HepG2 (cell line): ENCODE data around the gene MAB21L4. TPM values are rescaled to one million over a fixed set of nuclear protein-coding genes. Genes with fewer than 3 reads are reported as not detected.

Experiments used
- DRAP1 ChIP-seq: IDR thresholded peaks from 2 replicates; pipeline ENCODE4 v1.6.1; 2016; ENCODE audit warnings: missing genetic modification reagents, missing compliant biosample characterization
- HDAC2 ChIP-seq: sonication (generic); formaldehyde crosslinking; IDR thresholded peaks from 2 replicates; pipeline ENCODE4 v1.4.0; 2020; ENCODE audit warnings: missing genetic modification reagents
- HNF1B ChIP-seq: sonication (generic); formaldehyde crosslinking; IDR thresholded peaks from 2 replicates; pipeline ENCODE4 v1.5.1; 2020; ENCODE audit warnings: mild to moderate bottlenecking, moderate library complexity, missing genetic modification reagents
- MIER3 ChIP-seq: IDR thresholded peaks from 2 replicates; pipeline ENCODE4 v1.6.1; 2016; ENCODE audit warnings: missing compliant biosample characterization, borderline replicate concordance
- PAXIP1 ChIP-seq: sonication (generic); formaldehyde crosslinking; conservative IDR thresholded peaks from 2 replicates; pipeline ENCODE4 v1.4.0; 2020; ENCODE audit warnings: mild to moderate bottlenecking, missing genetic modification reagents, moderate library complexity
- TEAD3 ChIP-seq: optimal IDR thresholded peaks from 2 replicates; pipeline ENCODE3; 2016; ENCODE audit warnings: borderline replicate concordance
- ZGPAT ChIP-seq: IDR thresholded peaks from 2 replicates; pipeline ENCODE4 v1.6.1; 2016; ENCODE audit warnings: mild to moderate bottlenecking
- ZMYM3 ChIP-seq: sonication (generic); formaldehyde crosslinking; IDR thresholded peaks from 2 replicates; pipeline ENCODE4 v1.5.1; 2020; ENCODE audit warnings: mild to moderate bottlenecking, missing genetic modification reagents
- ZNF580 ChIP-seq: IDR thresholded peaks from 2 replicates; pipeline ENCODE4 v1.6.1; 2016; ENCODE audit warnings: low read depth, borderline replicate concordance
- polyA plus RNA-seq, 8 experiments: library from polyadenylated mRNA; depleted of rRNA in 3 of 8; stranded (reverse) in 7 of 8; unstranded in 1 of 8; fragments of >200 nt; fragmentation: Illumina TruSeq in 4 of 8; extraction: Trizol in 4 of 8; gene quantifications; 2 replicates each; pipeline versions ENCODE4 v1.2.1 to v1.2.3, GENCODE V29; 2011 to 2016; ENCODE audit warnings: low read depth in 4 of 8, missing spikeins in 1 of 8, mixed read lengths in 1 of 8; ENCODE audit not compliant: insufficient read depth in 1 of 8
- total RNA-seq, 5 experiments: library from RNA; depleted of rRNA; stranded (reverse); fragments of >200 nt; fragmentation: Illumina TruSeq; extraction: Trizol; gene quantifications; 2 replicates each; pipeline ENCODE4 v1.2.3, GENCODE V29; 2016; ENCODE audit warnings: low read depth in 1 of 5

Gene MAB21L4
- total and polyA plus RNA-seq, 2 of the 13 experiments (the other 11 are each of a cell fraction or from before 2014, with no cell fraction given), result 3.0 to 14.0 TPM

- TF ChIP-seq DRAP1 (CRISPR knock-in tag) (peak; percentile 50; the same call in 1 of the 2 replicates), HDAC2 (CRISPR knock-in tag) (peak; percentile 77), TEAD3 (CRISPR knock-in tag) (peak; percentile 56), PAXIP1 (CRISPR knock-in tag) (peak; percentile 94), ZMYM3 (no peak), HNF1B (peak; percentile 67), ZGPAT (CRISPR knock-in tag) (no peak), MIER3 (CRISPR knock-in tag) (peak; percentile 60; the same call in 1 of the 2 replicates), ZNF580 (peak; percentile 20; the same call in 1 of the 2 replicates)
These were observed 31.5 kb downstream of the MAB21L4 start (continued) for GRCh38 chr2:240864475-240864874.
